Endothelial cell of umbilical vein (primary cell): ENCODE results near the gene KRT33B. TPM values are rescaled to one million over a fixed set of nuclear protein-coding genes. Genes with fewer than 3 reads are reported as not detected.

Experiments
- BruUV-seq: library from RNA; stranded (reverse); fragments of 400-500 nt; replicated peaks from 2 replicates; lab custom pipeline; 2021; lab: Mats Ljungman, UMichigan
- CTCF ChIA-PET: fragments of 300-600, 350-600 bp; sonication (Branson Sonifier 250); formaldehyde crosslinking; loops from one replicate; lab custom pipeline; 2021; ENCODE audit warnings: antibody characterized with exemption, inconsistent platforms; lab: Charles Lee
- POLR2A ChIA-PET: fragments of 300-600, 350-600 bp; sonication (Branson Sonifier 250); formaldehyde crosslinking; loops from one replicate; lab custom pipeline; 2021; ENCODE audit warnings: antibody characterized with exemption, inconsistent platforms; lab: Charles Lee
- DNase-seq: peaks from one replicate; pipeline ENCODE4 v3.0.0-alpha.2; 2011; ENCODE audit warnings: low read depth, low spot score
- FAIRE-seq: peaks from 2 replicates; lab custom pipeline; 2011; peaks lifted over from hg19 to GRCh38; lab: Jason Lieb, UNC
- H2AFZ ChIP-seq: 2 replicates; pipeline ENCODE4 v1.6.0; 2012; ENCODE audit warnings: low read depth, low read length, control low read depth, inconsistent platforms
- H3K27ac ChIP-seq: 2 replicates; pipeline ENCODE4 v1.5.1; 2011; ENCODE audit warnings: low read depth, mild to moderate bottlenecking, control low read depth, low read length, moderate library complexity; ENCODE audit not compliant: insufficient read depth
- H3K27me3 ChIP-seq, 2 experiments: 2 replicates each; pipeline versions ENCODE4 v1.6.0 to v1.6.1; 2011; ENCODE audit warnings: low read length in 2 of 2, mixed read lengths in 1 of 2; ENCODE audit not compliant: control insufficient read depth in 2 of 2, insufficient read depth in 2 of 2
- H3K36me3 ChIP-seq, 2 experiments: 2 replicates in 1 of 2; 3 replicates in 1 of 2; pipeline ENCODE4 v1.5.1; 2011; ENCODE audit warnings: low read length in 2 of 2, mild to moderate bottlenecking in 1 of 2, moderate library complexity in 1 of 2; ENCODE audit not compliant: control insufficient read depth in 2 of 2, insufficient read depth in 2 of 2; ENCODE audit errors: extremely low read depth in 1 of 2
- H3K4me1 ChIP-seq: 3 replicates; pipeline ENCODE4 v1.5.1; 2011; ENCODE audit warnings: mild to moderate bottlenecking, low read length; ENCODE audit not compliant: control insufficient read depth, insufficient read depth; ENCODE audit errors: extremely low read depth
- H3K4me2 ChIP-seq: 2 replicates; pipeline ENCODE4 v1.6.1; 2011; ENCODE audit warnings: low read length, control low read depth, mixed read lengths; ENCODE audit not compliant: insufficient read depth
- H3K4me3 ChIP-seq, 3 experiments: fragments of 200-600 bp in 1 of 3; sonication (generic), shearing (Covaris generic) in 1 of 3; replicated peaks in 1 of 3; 2 replicates each; pipeline ENCODE4 v1.5.1; 2011 to 2016; ENCODE audit warnings: control low read depth in 3 of 3, low read length in 3 of 3, mild to moderate bottlenecking in 2 of 3, inconsistent platforms in 1 of 3, low read depth in 1 of 3, moderate library complexity in 1 of 3; ENCODE audit not compliant: insufficient read depth in 1 of 3
- H3K79me2 ChIP-seq: 2 replicates; pipeline ENCODE4 v1.6.0; 2012; ENCODE audit warnings: low read length, inconsistent platforms; ENCODE audit not compliant: control insufficient read depth, insufficient read depth
- H3K9ac ChIP-seq: replicated peaks from 2 replicates; pipeline ENCODE3; 2011; ENCODE audit warnings: low read length, control low read depth; ENCODE audit not compliant: insufficient read depth; ENCODE audit errors: extremely low read depth
- H3K9me1 ChIP-seq: replicated peaks from 3 replicates; pipeline ENCODE4 v1.6.0; 2011; ENCODE audit warnings: mild to moderate bottlenecking, low read length; ENCODE audit not compliant: control insufficient read depth, insufficient read depth; ENCODE audit errors: extremely low read depth
- H3K9me3 ChIP-seq: replicated peaks from 2 replicates; pipeline ENCODE4 v1.5.1; 2012; ENCODE audit warnings: low read length, inconsistent platforms; ENCODE audit not compliant: control insufficient read depth, insufficient read depth
- H4K20me1 ChIP-seq: replicated peaks from 2 replicates; pipeline ENCODE3; 2011; ENCODE audit warnings: mild to moderate bottlenecking, low read length; ENCODE audit not compliant: control insufficient read depth, insufficient read depth; ENCODE audit errors: extremely low read depth
- EZH2 ChIP-seq: IDR thresholded peaks from 2 replicates; pipeline ENCODE4 v1.6.1; 2012; ENCODE audit warnings: borderline replicate concordance, low read depth, mild to moderate bottlenecking, moderate library complexity, low read length, inconsistent platforms; ENCODE audit not compliant: severe bottlenecking
- FOS ChIP-seq: IDR thresholded peaks from 2 replicates; pipeline ENCODE4 v1.6.1; 2011; ENCODE audit warnings: mild to moderate bottlenecking, low read length, moderate library complexity, borderline replicate concordance; ENCODE audit not compliant: insufficient read depth
- GATA2 ChIP-seq: IDR thresholded peaks from 2 replicates; pipeline ENCODE4 v1.7.0; 2011; ENCODE audit warnings: low read depth, mild to moderate bottlenecking, moderate library complexity, mixed read lengths, low read length; ENCODE audit not compliant: insufficient read length, insufficient read depth
- JUN ChIP-seq: IDR thresholded peaks from 2 replicates; pipeline ENCODE4 v1.6.1; 2011; ENCODE audit warnings: borderline replicate concordance, low read depth; ENCODE audit not compliant: insufficient read length, insufficient read depth
- MAX ChIP-seq: IDR thresholded peaks from 2 replicates; pipeline ENCODE4 v1.6.1; 2011; ENCODE audit not compliant: insufficient read depth, insufficient read length
- MYC ChIP-seq: IDR thresholded peaks from one replicate; pipeline ENCODE4 v1.6.1; 2011; ENCODE audit warnings: mild to moderate bottlenecking, low read depth, low read length
- POLR2A ChIP-seq: IDR thresholded peaks from 2 replicates; pipeline ENCODE4 v1.6.1; 2012; ENCODE audit warnings: low read depth, mild to moderate bottlenecking, control low read depth, low read length
- POLR2AphosphoS5 ChIP-seq: IDR thresholded peaks from 2 replicates; pipeline ENCODE4 v1.6.1; 2012; ENCODE audit warnings: low read depth, mild to moderate bottlenecking, control low read depth, low read length, moderate library complexity; ENCODE audit not compliant: insufficient read depth
- dilution Hi-C: fragments of 300-500 bp; cut with MboI; formaldehyde crosslinking; loops from one replicate; pipeline ENCODE4 v1.15.0; 2019; ENCODE audit warnings: low sequenced_read_pairs; ENCODE audit not compliant: extremely low pct_ligation_motif_present
- intact Hi-C: fragments of 100-400 bp; cut with micrococcal nuclease; formaldehyde crosslinking; loops from one replicate; pipeline ENCODE4 v1.10.0; 2022
- polyA plus RNA-seq, 4 experiments: library from polyadenylated mRNA; depleted of rRNA in 3 of 4; stranded (reverse) in 3 of 4; unstranded in 1 of 4; fragments of >200 nt; gene quantifications; 2 replicates each; pipeline versions ENCODE4 v1.2.1 to v1.2.3, GENCODE V29; 2011 to 2012; ENCODE audit warnings: missing spikeins in 1 of 4
- total RNA-seq: library from RNA; stranded (reverse); gene quantifications from 2 replicates; pipeline ENCODE4 v1.2.3, GENCODE V29; 2021
- TF ChIP-seq, protein P1 (sequence below), 2 donors: IDR thresholded peaks; 1 replicate in 1 of 2; 2 replicates in 1 of 2; pipeline ENCODE4 v1.5.1; 2011; ENCODE audit warnings: low read length in 2 of 2, mild to moderate bottlenecking in 2 of 2, moderate library complexity in 2 of 2, control low read depth in 1 of 2, inconsistent platforms in 1 of 2, low read depth in 1 of 2; ENCODE audit not compliant: insufficient read depth in 1 of 2; ENCODE audit errors: extremely low read depth in 1 of 2

The KRT33B gene
- total and polyA plus RNA-seq, 2 donors (not counting 3 experiments of a cell fraction or from before 2014, with no cell fraction given), result not detected

DNA sequence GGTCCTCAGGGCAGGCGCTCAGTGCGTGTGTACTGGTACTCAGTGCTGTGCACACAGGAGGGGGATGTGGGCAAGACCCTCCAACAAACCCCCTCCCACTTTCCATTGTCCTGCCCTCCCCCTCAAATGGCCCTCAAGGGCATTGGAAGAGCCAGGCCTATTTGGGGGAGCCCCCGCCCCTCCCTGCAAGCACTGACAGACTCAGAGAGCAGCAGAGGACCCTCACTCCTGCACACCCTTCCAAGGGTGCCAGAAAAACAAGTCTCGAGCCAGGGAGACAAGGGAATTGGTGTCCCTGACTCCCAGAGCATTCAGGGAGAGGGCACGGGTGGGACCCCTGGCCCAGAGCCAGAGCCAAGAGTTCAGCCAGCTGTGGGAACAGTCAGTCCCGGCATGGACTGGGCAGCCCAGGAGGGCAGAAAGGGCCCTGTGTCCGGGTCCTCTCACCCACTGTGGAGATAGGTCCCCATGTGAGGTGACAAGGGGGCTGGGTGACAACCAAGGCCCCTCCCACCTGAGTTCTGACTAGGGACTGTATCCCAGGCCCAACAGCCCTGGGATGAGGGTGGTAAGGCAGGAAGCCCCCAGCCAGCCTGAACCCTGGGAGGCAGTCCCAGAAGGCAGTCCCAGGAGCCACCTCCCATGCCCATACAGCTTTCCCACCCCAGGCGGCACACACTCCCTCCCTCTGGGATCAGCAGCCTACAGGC lies 42.0 kb downstream of the KRT33B start:
- intact Hi-C loops, result loop anchor here (10.0 kb wide), 1 partner anchor 337 kb away; no protein-coding TSS in a partner anchor
- ChIA-PET CTCF (interaction anchor here (0.5 to 3.9 kb wide), 5 partner anchors 198 to 471 kb away, joined by 4 to 16 read pairs (median 10); no protein-coding TSS in a partner anchor), POLR2A (no interaction called here)
- Histone ChIP-seq H3K4me3 (no peak overlapping the region), H3K9me3 (no peaks in the 10 kb centered on the region), H3K9me1 (no peaks in the 10 kb centered on the region), H3K4me2 (no peak overlapping the region), H3K27me3 (no peaks in the 10 kb centered on the region), H3K4me1 (no peaks in the 10 kb centered on the region), H3K36me3 (no peaks in the 10 kb centered on the region), H2AFZ (no peak overlapping the region), H3K9ac (no peak overlapping the region), H4K20me1 (no peaks in the 10 kb centered on the region), H3K79me2 (no peaks in the 10 kb centered on the region), H3K27ac (no peak overlapping the region)
- dilution Hi-C loops, result no loop called here
- no peak for TF ChIP-seq MYC
- TF ChIP-seq POLR2A, result no peak
- no peak for TF ChIP-seq MAX
- no peak for TF ChIP-seq FOS
- no peak for TF ChIP-seq JUN
- TF ChIP-seq POLR2AphosphoS5, result no peak
- no peak for TF ChIP-seq GATA2
- TF ChIP-seq EZH2, result no peak
- TF ChIP-seq, protein P1, sequence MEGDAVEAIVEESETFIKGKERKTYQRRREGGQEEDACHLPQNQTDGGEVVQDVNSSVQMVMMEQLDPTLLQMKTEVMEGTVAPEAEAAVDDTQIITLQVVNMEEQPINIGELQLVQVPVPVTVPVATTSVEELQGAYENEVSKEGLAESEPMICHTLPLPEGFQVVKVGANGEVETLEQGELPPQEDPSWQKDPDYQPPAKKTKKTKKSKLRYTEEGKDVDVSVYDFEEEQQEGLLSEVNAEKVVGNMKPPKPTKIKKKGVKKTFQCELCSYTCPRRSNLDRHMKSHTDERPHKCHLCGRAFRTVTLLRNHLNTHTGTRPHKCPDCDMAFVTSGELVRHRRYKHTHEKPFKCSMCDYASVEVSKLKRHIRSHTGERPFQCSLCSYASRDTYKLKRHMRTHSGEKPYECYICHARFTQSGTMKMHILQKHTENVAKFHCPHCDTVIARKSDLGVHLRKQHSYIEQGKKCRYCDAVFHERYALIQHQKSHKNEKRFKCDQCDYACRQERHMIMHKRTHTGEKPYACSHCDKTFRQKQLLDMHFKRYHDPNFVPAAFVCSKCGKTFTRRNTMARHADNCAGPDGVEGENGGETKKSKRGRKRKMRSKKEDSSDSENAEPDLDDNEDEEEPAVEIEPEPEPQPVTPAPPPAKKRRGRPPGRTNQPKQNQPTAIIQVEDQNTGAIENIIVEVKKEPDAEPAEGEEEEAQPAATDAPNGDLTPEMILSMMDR (IDR thresholded peaks at IDR 0.05; ENCODE audit: extremely low read depth in 1 of 2, insufficient read depth in 1 of 2, low read depth in 1 of 2, low read length in 2 of 2), result no peak
- FAIRE-seq, result no peak
- no TSS peak for BruUV-seq
- no peak for DNase-seq
